ENCODE results near the gene FPR1. TPM values are rescaled to one million over a fixed set of nuclear protein-coding genes. Genes with fewer than 3 reads are reported as not detected.

FPR1 gene
- total and polyA plus RNA-seq, 2 of the 8 experiments (the other 6 are each of a cell fraction or from before 2014, with no cell fraction given) = 0.11 TPM; not detected in 1

GRCh38 chr19:51797480-51797879, 45.8 kb upstream of the FPR1 start:
- DNase-seq (ENCODE audit: low read depth in 1 of 2, low spot score in 2 of 2) = no peak
- CTCF ChIA-PET (ENCODE audit: partially characterized antibody) = interaction anchor here (1.5 kb wide), 1 partner anchor 20 kb away, joined by 5 read pairs; no protein-coding TSS in a partner anchor
- 80 to 100% methylated on average over 1 to 5 of the region's 5 CpGs for WGBS, 2 experiments (ENCODE audit: extremely low coverage in 1 of 2, insufficient coverage in 1 of 2, insufficient read length in 1 of 2, insufficient replicate concordance in 2 of 2, low coverage in 1 of 2, low lambda C conversion rate in 2 of 2, missing lambda C conversion rate in 1 of 2)

More at GRCh38 chr19:51797480-51797879, 45.8 kb upstream of the FPR1 start:
- no peaks in the 10 kb centered on the region for H4K20me1 ChIP-seq (replicated peaks in 1 of 2; ENCODE audit: control insufficient read depth in 1 of 2, insufficient read depth in 2 of 2, low read length in 2 of 2)
- no peaks in the 10 kb centered on the region for H3K4me1 ChIP-seq (replicated peaks in 1 of 4; ENCODE audit: control insufficient read depth in 3 of 4, insufficient read depth in 4 of 4, low read length in 3 of 4)
- H2BK120ac ChIP-seq (replicated peaks; ENCODE audit: low read depth, low read length) = no peak overlapping the region
- no peaks in the 10 kb centered on the region for H3K36me3 ChIP-seq (ENCODE audit: control insufficient read depth in 2 of 4, insufficient read depth in 4 of 4, low read length in 3 of 4)
- TF ChIP-seq E2F6 (IDR thresholded peaks at IDR 0.05) (no peak), RNF2 (IDR thresholded peaks at IDR 0.05; ENCODE audit: borderline replicate concordance, low read depth, low read length, missing control alignments, poor library complexity, severe bottlenecking) (no peak), CEBPB (IDR thresholded peaks at IDR 0.05; ENCODE audit: low read depth, low read length) (no peak), ZNF274 (IDR thresholded peaks at IDR 0.05; ENCODE audit: borderline replicate concordance, extremely low read depth, low read length) (no peak), JUN (IDR thresholded peaks at IDR 0.05; ENCODE audit: low read depth, low read length) (no peak), SP2 (IDR thresholded peaks at IDR 0.05; ENCODE audit: low read length) (no peak)
- no peak overlapping the region for H2BK5ac ChIP-seq (ENCODE audit: low read depth, low read length)
- no peak overlapping the region for H2AFZ ChIP-seq (ENCODE audit: low read length)
- no peak overlapping the region for H3K4ac ChIP-seq (replicated peaks; ENCODE audit: insufficient read length, low read depth, low read length)
- no peak overlapping the region for H3K4me2 ChIP-seq (ENCODE audit: insufficient read depth in 1 of 2, low read depth in 2 of 2, low read length in 2 of 2)
- POLR2A ChIA-PET (ENCODE audit: partially characterized antibody) = no interaction called here
- no peaks in the 10 kb centered on the region for H3K79me2 ChIP-seq (ENCODE audit: control insufficient read depth in 1 of 2, insufficient read depth in 2 of 2, low read length in 2 of 2)
- H2BK12ac ChIP-seq (ENCODE audit: low read depth, low read length) = no peak overlapping the region
- no peaks in the 10 kb centered on the region for H3K27me3 ChIP-seq (replicated peaks in 1 of 4; ENCODE audit: control insufficient read depth in 3 of 4, extremely low read depth in 1 of 4, insufficient read depth in 3 of 4, low read length in 3 of 4)
- H4K8ac ChIP-seq (ENCODE audit: extremely low read depth, insufficient read depth, low read length) = no peak overlapping the region
- H3K9ac ChIP-seq (replicated peaks in 1 of 4; ENCODE audit: extremely low read depth in 1 of 4, low read depth in 3 of 4, low read length in 3 of 4) = no peak overlapping the region
- H4K5ac ChIP-seq (ENCODE audit: insufficient read length, low read depth, low read length) = no peak overlapping the region
- no peak overlapping the region for H2BK15ac ChIP-seq (ENCODE audit: low read length)
- H3K27ac ChIP-seq (ENCODE audit: low read depth, low read length) = no peak overlapping the region
- no peak overlapping the region for H2AK5ac ChIP-seq (ENCODE audit: low read depth, low read length)
- no peak overlapping the region for H3K4me3 ChIP-seq (ENCODE audit: extremely low read depth in 1 of 4, insufficient read depth in 2 of 4, low read depth in 3 of 4, low read length in 4 of 4)
- no peak overlapping the region for H4K91ac ChIP-seq (replicated peaks; ENCODE audit: insufficient read length, low read length)
- no peaks in the 10 kb centered on the region for H3K79me1 ChIP-seq (ENCODE audit: low read depth, low read length)
- FAIRE-seq = no peak
- H2BK20ac ChIP-seq (ENCODE audit: low read length) = no peak overlapping the region
- no peak overlapping the region for H3K23ac ChIP-seq (ENCODE audit: insufficient read length)
- peaks cover 11 to 17% of the 10 kb centered on the region in 2 experiments; a peak in 3 of 4 replicates for H3K9me3 ChIP-seq (ENCODE audit: insufficient read depth in 2 of 2, low read depth in 1 of 2, low read length in 1 of 2)
- H3K18ac ChIP-seq (ENCODE audit: extremely low read depth, low read length) = no peak overlapping the region
- H3K14ac ChIP-seq (ENCODE audit: insufficient read length) = no peak overlapping the region
- H3K23me2 ChIP-seq (ENCODE audit: low read depth, low read length) = no peaks in the 10 kb centered on the region; the same call in 1 of the 2 replicates
- no peak overlapping the region for H3K56ac ChIP-seq (replicated peaks; ENCODE audit: insufficient read length, low read depth, low read length)
